22Rv1 (cell line): ENCODE results near the gene FGD2.

Experiments used
- ZFX ChIP-seq: fragments of 450-650 bp; IDR thresholded peaks from 2 replicates; pipeline ENCODE4 v1.6.1; 2017; ENCODE audit warnings: antibody characterized with exemption, borderline replicate concordance
- TF ChIP-seq, protein P1 (sequence below): fragments of 450-650 bp; IDR thresholded peaks from 2 replicates; pipeline ENCODE4 v1.5.1; 2017; ENCODE audit warnings: mild to moderate bottlenecking

DNA sequence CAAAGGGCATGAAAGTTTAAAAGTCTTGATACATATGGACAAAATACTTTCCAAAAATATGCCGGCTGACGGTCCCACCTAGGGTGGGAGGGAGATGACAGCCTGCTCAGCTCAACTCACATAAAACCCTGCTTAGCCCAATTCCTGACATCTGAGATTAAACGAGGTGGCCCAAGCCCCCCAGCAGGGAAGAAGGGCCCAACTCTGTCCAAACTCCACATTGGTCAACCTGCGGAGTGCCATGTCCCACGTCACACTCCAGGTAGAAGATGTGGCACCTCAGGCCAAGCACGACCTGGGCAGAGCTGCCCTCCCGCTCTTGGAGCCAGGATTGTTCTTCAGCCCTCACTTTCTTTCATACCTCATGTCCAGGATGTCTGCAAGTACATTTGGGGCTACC lies 48.2 kb downstream of the FGD2 start:
- TF ChIP-seq, protein P1, sequence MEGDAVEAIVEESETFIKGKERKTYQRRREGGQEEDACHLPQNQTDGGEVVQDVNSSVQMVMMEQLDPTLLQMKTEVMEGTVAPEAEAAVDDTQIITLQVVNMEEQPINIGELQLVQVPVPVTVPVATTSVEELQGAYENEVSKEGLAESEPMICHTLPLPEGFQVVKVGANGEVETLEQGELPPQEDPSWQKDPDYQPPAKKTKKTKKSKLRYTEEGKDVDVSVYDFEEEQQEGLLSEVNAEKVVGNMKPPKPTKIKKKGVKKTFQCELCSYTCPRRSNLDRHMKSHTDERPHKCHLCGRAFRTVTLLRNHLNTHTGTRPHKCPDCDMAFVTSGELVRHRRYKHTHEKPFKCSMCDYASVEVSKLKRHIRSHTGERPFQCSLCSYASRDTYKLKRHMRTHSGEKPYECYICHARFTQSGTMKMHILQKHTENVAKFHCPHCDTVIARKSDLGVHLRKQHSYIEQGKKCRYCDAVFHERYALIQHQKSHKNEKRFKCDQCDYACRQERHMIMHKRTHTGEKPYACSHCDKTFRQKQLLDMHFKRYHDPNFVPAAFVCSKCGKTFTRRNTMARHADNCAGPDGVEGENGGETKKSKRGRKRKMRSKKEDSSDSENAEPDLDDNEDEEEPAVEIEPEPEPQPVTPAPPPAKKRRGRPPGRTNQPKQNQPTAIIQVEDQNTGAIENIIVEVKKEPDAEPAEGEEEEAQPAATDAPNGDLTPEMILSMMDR, result no peak
- no peak for TF ChIP-seq ZFX
